Measurements from ENCODE around the gene FTMT. TPM values are rescaled to one million over a fixed set of nuclear protein-coding genes. Genes with fewer than 3 reads are reported as not detected.

The FTMT gene
- polyA plus RNA-seq, 1 donor, result not detected

Other genes with a start within 250 kb of the FTMT start
- gene SRFBP1, start 110.1 kb downstream of the FTMT start, polyA plus RNA-seq (ENCODE audit: insufficient read length), result 11.9 TPM
- 63.2 TPM for gene LOX, start 226.4 kb downstream of the FTMT start, polyA plus RNA-seq (ENCODE audit: insufficient read length)

Measured in forelimb muscle (tissue), 1 donor.